Measurements from ENCODE around the gene ZNF658. TPM values are rescaled to one million over a fixed set of nuclear protein-coding genes. Genes with fewer than 3 reads are reported as not detected.
"Not testable (repeated sequence)": the region's sequence is repeated elsewhere in the genome, so short reads cannot be mapped to it uniquely, and the experiment has no call there.

Gene ZNF658
- polyA plus RNA-seq (2011; rRNA removed): 3.5 and 3.8 TPM in 2 replicates
- 0.40 and 0.41 TPM in 2 replicates for polyA plus RNA-seq (2012; cell fraction: cytosol; rRNA removed)
- 0.43 and 0.45 TPM in 2 replicates for polyA plus RNA-seq (2012; cell fraction: nucleus; rRNA removed)
- 2.6 to 2.8 TPM (median 2.7 TPM) in 3 replicates for polyA plus RNA-seq (2017; fragmentation: RNase III; extraction: RNeasy Plus Mini Kit Qiagen cat#74134 plus additional on column Dnase treatment)
- polyA minus RNA-seq (2011; rRNA and poly(A)+ RNA removed): 2.7 and 3.6 TPM in 2 replicates

- WGBS (ENCODE audit: missing lambda C conversion rate): 2% methylated on average over 27 of the region's 46 CpGs
- Histone ChIP-seq H3K27ac (peak within 1 kb of the TSS; percentile 72 to 86), H3K4me3 (peak within 1 kb of the TSS; percentile 58), H3K4me2 (peak within 1 kb of the TSS; percentile 66)
- FAIRE-seq, H3K9me3 ChIP-seq, H3K4me1 ChIP-seq, CTCF ChIA-PET, POLR2A ChIA-PET: not testable (repeated sequence)
- peak; percentile 26; the same call in 1 of the 2 replicates for TF ChIP-seq POLR2A (IDR thresholded peaks at IDR 0.05; ENCODE audit: low read length)
- peak; percentile 53 for TF ChIP-seq MAX (IDR thresholded peaks at IDR 0.05)
- ATAC-seq: peak; percentile 99
- DNase-seq (ENCODE audit: low read depth in 1 of 2, low spot score in 1 of 2): peak in 1 of 2 experiments; percentile 93
Observed at GRCh38 chr9:66900490-66901131, at the start of gene ZNF658. ZNF658 (plus strand) TSS chr9:66900725; CDS start chr9:66903562, 2,837 bp downstream.

DNA sequence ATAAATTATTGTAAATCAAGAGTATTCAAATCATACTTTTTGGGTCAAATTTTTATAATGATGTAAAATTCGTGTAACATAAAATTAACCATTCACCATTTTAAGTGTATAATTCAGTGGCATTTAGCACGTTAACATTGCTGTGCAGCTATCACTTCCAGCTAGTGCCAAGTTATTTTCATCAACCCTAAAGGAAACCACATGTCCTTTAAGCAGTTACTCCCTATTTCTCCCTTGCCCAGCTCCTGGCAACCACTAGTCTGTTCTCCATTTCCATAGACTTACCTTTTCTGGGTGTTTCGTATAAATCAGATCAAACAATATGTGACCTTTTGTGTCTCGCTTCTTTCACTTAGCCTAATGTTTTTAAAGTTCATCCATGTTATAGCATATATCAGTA, 38.8 kb upstream of the ZNF658 start:
- POLR2A ChIA-PET; H3K4me3 ChIP-seq; ATAC-seq; H3K4me1 ChIP-seq; DNase-seq (ENCODE audit: low read depth in 1 of 2, low spot score in 1 of 2); H3K9me3 ChIP-seq; FAIRE-seq; CTCF ChIA-PET; H3K4me2 ChIP-seq; H3K27ac ChIP-seq: not testable (repeated sequence)
- WGBS (ENCODE audit: missing lambda C conversion rate): no CpG with 5 or more reads among the region's 4 CpGs

DNA sequence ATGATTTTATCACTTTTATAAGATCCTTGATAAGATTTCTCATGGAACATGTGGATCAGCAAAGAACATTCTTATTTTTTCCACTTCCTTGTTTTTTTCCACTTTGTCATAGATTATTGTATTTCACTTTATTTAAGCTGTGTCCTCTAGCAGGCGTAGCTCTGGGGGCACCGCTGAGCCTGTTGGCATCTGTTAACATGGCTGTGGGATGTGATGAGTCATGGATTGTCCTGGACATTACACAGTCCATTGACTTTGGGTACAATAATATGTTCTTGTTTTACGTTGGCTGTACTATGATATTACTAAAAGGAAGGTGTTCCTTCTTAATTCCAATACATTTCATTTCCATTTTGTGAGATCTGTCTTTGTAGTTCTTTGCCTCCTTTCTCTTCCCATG, 31.9 kb upstream of the ZNF658 start:
- POLR2A ChIA-PET; DNase-seq (ENCODE audit: low read depth in 1 of 2, low spot score in 1 of 2); H3K4me2 ChIP-seq; FAIRE-seq; H3K9me3 ChIP-seq; H3K4me1 ChIP-seq; H3K27ac ChIP-seq; CTCF ChIA-PET; H3K4me3 ChIP-seq: not testable (repeated sequence)
- WGBS (ENCODE audit: missing lambda C conversion rate): 57% methylated on average over 2 of the region's 3 CpGs
- 0 out of 6 replicates have a peak, but pooled peaks of 1 of the 2 experiments have one; percentile 40 for ATAC-seq

GRCh38 chr9:66880605-66881004, 19.9 kb upstream of the ZNF658 start:
- ATAC-seq; H3K4me3 ChIP-seq; FAIRE-seq; H3K4me1 ChIP-seq; H3K9me3 ChIP-seq; DNase-seq (ENCODE audit: low read depth in 1 of 2, low spot score in 1 of 2); H3K27ac ChIP-seq; H3K4me2 ChIP-seq; CTCF ChIA-PET; POLR2A ChIA-PET: not testable (repeated sequence)
- WGBS (ENCODE audit: missing lambda C conversion rate): 58% methylated on average over 3 of the region's 3 CpGs

DNA sequence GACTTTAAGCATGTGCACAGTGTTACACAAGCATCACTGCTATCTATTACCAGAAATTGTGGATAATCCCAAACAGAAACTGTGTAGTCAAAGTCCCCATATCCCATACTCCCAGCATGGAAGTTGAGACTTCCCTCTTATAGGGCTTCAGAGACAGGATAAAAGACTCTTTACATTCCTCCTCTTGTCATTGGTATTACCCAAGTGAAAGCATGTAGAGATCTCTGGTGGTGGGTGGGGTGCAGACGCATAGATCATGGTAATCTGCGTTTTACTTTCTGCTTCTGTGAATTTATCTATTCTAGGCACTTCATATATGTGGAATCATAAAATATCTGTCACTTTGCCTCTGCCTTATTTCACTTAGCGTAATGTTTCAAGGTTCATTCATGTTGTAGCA, 18.7 kb upstream of the ZNF658 start:
- DNase-seq (ENCODE audit: low read depth in 1 of 2, low spot score in 1 of 2); CTCF ChIA-PET; H3K27ac ChIP-seq; ATAC-seq; FAIRE-seq; H3K4me1 ChIP-seq; H3K4me3 ChIP-seq; H3K9me3 ChIP-seq; POLR2A ChIA-PET; H3K4me2 ChIP-seq: not testable (repeated sequence)
- 95% methylated on average over 3 of the region's 3 CpGs for WGBS (ENCODE audit: missing lambda C conversion rate)

GRCh38 chr9:66890334-66890733, 10.2 kb upstream of the ZNF658 start:
- CTCF ChIA-PET; H3K9me3 ChIP-seq; DNase-seq (ENCODE audit: low read depth in 1 of 2, low spot score in 1 of 2); POLR2A ChIA-PET; H3K4me1 ChIP-seq; H3K4me2 ChIP-seq; H3K27ac ChIP-seq; FAIRE-seq; H3K4me3 ChIP-seq; ATAC-seq: not testable (repeated sequence)
- WGBS (ENCODE audit: missing lambda C conversion rate): 91% methylated on average over 1 of the region's 1 CpG

DNA sequence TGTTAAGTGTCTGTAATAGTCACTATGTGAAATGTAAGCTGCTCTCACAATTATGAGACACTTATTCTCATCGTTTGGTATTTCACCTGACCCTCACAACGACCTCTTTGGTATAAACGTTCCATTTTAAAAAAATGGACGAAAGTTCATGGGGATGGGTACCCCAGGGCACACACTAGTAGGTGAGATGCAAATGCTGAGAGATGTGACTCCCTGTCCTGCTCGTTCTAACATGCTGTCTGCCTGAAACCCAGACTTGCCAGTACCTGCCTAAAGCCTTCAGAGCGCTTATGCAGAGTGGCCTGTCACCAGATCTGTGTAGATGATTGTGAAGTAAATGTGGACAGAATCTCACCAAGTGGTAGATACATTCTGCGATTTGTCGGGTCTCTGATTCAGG, 616 bp downstream of the ZNF658 start:
- not testable (repeated sequence) for DNase-seq (ENCODE audit: low read depth in 1 of 2, low spot score in 1 of 2)

GRCh38 chr9:66909560-66909959, 9.0 kb downstream of the ZNF658 start:
- H3K4me3 ChIP-seq; H3K9me3 ChIP-seq; CTCF ChIA-PET; H3K27ac ChIP-seq; ATAC-seq; DNase-seq (ENCODE audit: low read depth in 1 of 2, low spot score in 1 of 2); POLR2A ChIA-PET; H3K4me2 ChIP-seq; FAIRE-seq; H3K4me1 ChIP-seq: not testable (repeated sequence)
- 93% methylated on average over 2 of the region's 2 CpGs for WGBS (ENCODE audit: missing lambda C conversion rate)

More for the DNA sequence above, 616 bp downstream of the ZNF658 start:
- H3K4me1 ChIP-seq, H3K9me3 ChIP-seq, FAIRE-seq, CTCF ChIA-PET, POLR2A ChIA-PET: not testable (repeated sequence)
- Histone ChIP-seq H3K4me3 (peak overlapping the region; percentile 58), H3K27ac (peak overlapping the region; percentile 72 to 86), H3K4me2 (peak overlapping the region; percentile 60)
- 11% methylated on average over 6 of the region's 8 CpGs for WGBS (ENCODE audit: missing lambda C conversion rate)
- ATAC-seq: peak; percentile 17 to 38; a peak in 5 of 6 replicates

DNA sequence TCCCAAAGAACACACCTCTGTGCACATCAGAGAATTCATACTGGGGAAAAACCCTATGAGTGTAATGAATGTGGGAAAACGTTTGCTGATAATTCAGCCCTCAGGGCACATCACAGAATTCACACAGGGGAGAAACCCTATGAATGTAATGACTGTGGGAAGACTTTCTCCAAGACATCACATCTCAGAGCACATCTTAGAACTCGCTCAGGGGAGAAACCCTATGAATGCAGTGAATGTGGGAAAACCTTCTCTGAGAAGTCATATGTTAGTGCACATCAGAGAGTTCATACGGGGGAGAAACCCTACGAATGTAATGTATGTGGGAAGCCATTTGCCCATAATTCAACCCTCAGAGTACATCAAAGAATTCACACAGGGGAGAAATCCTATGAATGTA, 19.5 kb downstream of the ZNF658 start:
- H3K9me3 ChIP-seq; DNase-seq (ENCODE audit: low read depth in 1 of 2, low spot score in 1 of 2); ATAC-seq; FAIRE-seq; H3K27ac ChIP-seq; POLR2A ChIA-PET; H3K4me2 ChIP-seq; H3K4me3 ChIP-seq; CTCF ChIA-PET; H3K4me1 ChIP-seq: not testable (repeated sequence)
- 79% methylated on average over 4 of the region's 4 CpGs for WGBS (ENCODE audit: missing lambda C conversion rate)

GRCh38 chr9:66936194-66936870, 35.8 kb downstream of the ZNF658 start:
- FAIRE-seq; ATAC-seq; POLR2A ChIA-PET; H3K27ac ChIP-seq; H3K4me2 ChIP-seq; H3K9me3 ChIP-seq; DNase-seq (ENCODE audit: low read depth in 1 of 2, low spot score in 1 of 2); H3K4me1 ChIP-seq; H3K4me3 ChIP-seq; CTCF ChIA-PET: not testable (repeated sequence)
- no CpG with 5 or more reads among the region's 1 CpG for WGBS (ENCODE audit: missing lambda C conversion rate)

GRCh38 chr9:66937662-66938061, 37.1 kb downstream of the ZNF658 start:
- DNase-seq (ENCODE audit: low read depth in 1 of 2, low spot score in 1 of 2); FAIRE-seq; POLR2A ChIA-PET; H3K4me2 ChIP-seq; ATAC-seq; H3K4me1 ChIP-seq; H3K27ac ChIP-seq; CTCF ChIA-PET; H3K4me3 ChIP-seq; H3K9me3 ChIP-seq: not testable (repeated sequence)
- 60% methylated on average over 3 of the region's 3 CpGs for WGBS (ENCODE audit: missing lambda C conversion rate)
